OCI-LY7 (cell line): ENCODE measurements around the gene FN3K. TPM values are rescaled to one million over a fixed set of nuclear protein-coding genes. Genes with fewer than 3 reads are reported as not detected.

Experiments used
- BruUV-seq: library from RNA; stranded (reverse); fragments of 400-500 nt; replicated peaks from 2 replicates; lab custom pipeline; 2021; lab: Mats Ljungman, UMichigan
- CTCF ChIA-PET: fragments of 300-600 bp; sonication (Branson Sonifier 250); formaldehyde crosslinking; loops from one replicate; lab custom pipeline; 2022; ENCODE audit warnings: antibody characterized with exemption; ENCODE audit not compliant: unreplicated experiment; lab: Charles Lee
- POLR2A ChIA-PET: fragments of 300-600 bp; sonication (Branson Sonifier 250); formaldehyde crosslinking; loops from one replicate; lab custom pipeline; 2022; ENCODE audit warnings: antibody characterized with exemption; lab: Charles Lee
- DNase-seq: peaks from one replicate; pipeline ENCODE4 v3.0.0-alpha.2; 2015; ENCODE audit warnings: low spot score
- H2AFZ ChIP-seq: fragments of 200-600 bp; sonication (generic), shearing (Covaris generic); 2 replicates; pipeline ENCODE4 v1.6.1; 2014; ENCODE audit warnings: mild to moderate bottlenecking, antibody characterized with exemption, low read length, moderate library complexity
- H3K27ac ChIP-seq: fragments of 200-600 bp; sonication (generic); 2 replicates; pipeline ENCODE4 v1.5.1; 2014; ENCODE audit warnings: mixed run types, low read depth, mild to moderate bottlenecking, moderate library complexity, low read length, inconsistent platforms; ENCODE audit not compliant: poor library complexity, severe bottlenecking
- H3K36me3 ChIP-seq: fragments of 200-600 bp; sonication (generic); 2 replicates; pipeline ENCODE4 v1.6.1; 2014; ENCODE audit warnings: mild to moderate bottlenecking, antibody characterized with exemption, low read length, moderate library complexity, mixed read lengths; ENCODE audit not compliant: insufficient read depth
- H3K4me1 ChIP-seq: fragments of 200-600 bp; sonication (generic); 2 replicates; pipeline ENCODE4 v1.5.1; 2014; ENCODE audit warnings: mild to moderate bottlenecking, low read length; ENCODE audit not compliant: insufficient read depth, poor library complexity, severe bottlenecking
- H3K4me2 ChIP-seq: fragments of 200-600 bp; sonication (generic); 2 replicates; pipeline ENCODE4 v1.6.1; 2014; ENCODE audit warnings: mild to moderate bottlenecking, low read length
- H3K4me3 ChIP-seq: fragments of 200-600 bp; sonication (generic); 2 replicates; pipeline ENCODE4 v1.5.1; 2014; ENCODE audit warnings: mild to moderate bottlenecking, low read depth, low read length; ENCODE audit not compliant: poor library complexity, severe bottlenecking
- H3K79me2 ChIP-seq: fragments of 200-600 bp; sonication (generic); 2 replicates; pipeline ENCODE4 v1.6.1; 2016; ENCODE audit warnings: low read depth, mild to moderate bottlenecking, low read length, moderate library complexity, mixed read lengths; ENCODE audit not compliant: insufficient read depth
- H3K9me2 ChIP-seq: fragments of 200-600 bp; sonication (generic); 2 replicates; pipeline ENCODE4 v1.6.1; 2016; ENCODE audit warnings: mild to moderate bottlenecking, low read length, mixed read lengths; ENCODE audit not compliant: insufficient read depth
- H3K9me3 ChIP-seq: fragments of 200-600 bp; sonication (generic); 2 replicates; pipeline ENCODE4 v1.6.1; 2014; ENCODE audit warnings: mild to moderate bottlenecking, mixed run types, low read length, mixed read lengths
- H4K20me1 ChIP-seq: fragments of 200-600 bp; sonication (generic); 2 replicates; pipeline ENCODE4 v1.6.1; 2014; ENCODE audit warnings: mild to moderate bottlenecking, antibody characterized with exemption, low read length, moderate library complexity, mixed read lengths; ENCODE audit not compliant: insufficient read depth
- CTCF ChIP-seq: fragments of 200-600 bp; sonication (generic); conservative IDR thresholded peaks from 2 replicates; pipeline ENCODE4 v1.5.1; 2014; ENCODE audit warnings: mild to moderate bottlenecking, antibody characterized with exemption, low read length, moderate library complexity, mixed read lengths
- EZH2phosphoT487 ChIP-seq: fragments of 200-600 bp; sonication (generic); IDR thresholded peaks from 2 replicates; pipeline ENCODE4 v1.6.1; 2018; ENCODE audit warnings: low read depth, borderline replicate concordance, mild to moderate bottlenecking, mixed run types, antibody characterized with exemption, low read length, moderate library complexity, mixed read lengths
- intact Hi-C: fragments of 100-400 bp; cut with micrococcal nuclease; formaldehyde crosslinking; loops from one replicate; pipeline ENCODE4 v1.10.0; 2022; ENCODE audit not compliant: unreplicated experiment
- total RNA-seq, 2 experiments: library from RNA; depleted of rRNA in 1 of 2; stranded (reverse); fragments of >200 nt in 1 of 2; shearing (Covaris generic) in 1 of 2; gene quantifications; 2 replicates each; pipeline ENCODE4 v1.2.3, GENCODE V29; 2014 to 2022

The FN3K gene
- total RNA-seq, 2 experiments from 2014 or later: 3.8 to 32.3 TPM

- no peaks in the 10 kb centered on the region for H4K20me1 ChIP-seq
- peaks cover 7% of the 10 kb centered on the region for H3K9me3 ChIP-seq
- no peak overlapping the region for H2AFZ ChIP-seq
- H3K27ac ChIP-seq: no peak overlapping the region
- ChIA-PET POLR2A (interaction anchor here (0.9 kb wide), 1 partner anchor 102 kb away, joined by 3 read pairs; no protein-coding TSS in a partner anchor), CTCF (no interaction called here)
- no peaks in the 10 kb centered on the region for H3K9me2 ChIP-seq
- intact Hi-C loops: no loop called here
- DNase-seq: no peak
- H3K79me2 ChIP-seq: no peaks in the 10 kb centered on the region
- TF ChIP-seq CTCF (no peak), EZH2phosphoT487 (no peak)
- peaks cover 74% of the 10 kb centered on the region for H3K36me3 ChIP-seq
- no peak overlapping the region for H3K4me3 ChIP-seq
- no peak overlapping the region for H3K4me2 ChIP-seq
- BruUV-seq: no TSS peak
- no peaks in the 10 kb centered on the region for H3K4me1 ChIP-seq
Measured at GRCh38 chr17:82732118-82732743, 3.2 kb upstream of the FN3K start.

GRCh38 chr17:82736511-82737185, 1.2 kb downstream of the FN3K start:
- no peak overlapping the region for H3K4me3 ChIP-seq
- no peak overlapping the region for H3K27ac ChIP-seq
- no peaks in the 10 kb centered on the region for H3K4me1 ChIP-seq
- H3K4me2 ChIP-seq: no peak overlapping the region
- DNase-seq: no peak
- H3K9me2 ChIP-seq: no peaks in the 10 kb centered on the region
- ChIA-PET CTCF (no interaction called here), POLR2A (no interaction called here)
- no peaks in the 10 kb centered on the region for H3K79me2 ChIP-seq
- peaks cover 34% of the 10 kb centered on the region for H3K9me3 ChIP-seq
- BruUV-seq: no TSS peak
- peaks cover 75% of the 10 kb centered on the region for H3K36me3 ChIP-seq
- TF ChIP-seq CTCF: no peak
- TF ChIP-seq EZH2phosphoT487: no peak
- no peak overlapping the region for H2AFZ ChIP-seq
- intact Hi-C loops: no loop called here
- H4K20me1 ChIP-seq: no peaks in the 10 kb centered on the region
